Measurements from ENCODE around the gene SERPINB13. TPM values are rescaled to one million over a fixed set of nuclear protein-coding genes. Genes with fewer than 3 reads are reported as not detected.

The SERPINB13 gene
- polyA plus RNA-seq, 1 donor (not counting 4 experiments of a cell fraction or from before 2014, with no cell fraction given), result 44.6 TPM

DNA sequence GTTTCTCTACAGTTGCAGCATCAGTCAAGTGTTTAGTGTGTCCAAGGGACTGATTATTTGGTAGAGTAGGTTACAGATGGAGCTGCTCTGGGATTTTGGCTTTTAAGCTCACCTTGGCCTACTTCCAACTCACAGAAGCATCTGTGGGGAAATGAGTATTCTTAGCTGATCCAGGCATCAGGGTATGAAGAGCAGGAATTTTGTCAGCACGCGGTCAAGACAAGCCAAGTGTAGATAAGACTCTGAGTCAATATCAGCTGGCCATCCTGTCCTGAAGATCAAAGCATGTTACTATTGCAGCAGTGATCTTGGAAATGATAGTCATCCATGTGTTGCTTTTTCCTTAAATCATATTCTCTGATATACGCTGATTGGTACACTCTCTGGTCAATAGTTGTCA is 32.5 kb downstream of the SERPINB13 start:
- no peak overlapping the region for H3K9ac ChIP-seq (ENCODE audit: control insufficient read depth, extremely low read depth, insufficient read depth, low read length)
- no peaks in the 10 kb centered on the region for H3K9me3 ChIP-seq (ENCODE audit: control insufficient read depth, low read depth, low read length)
- H4K20me1 ChIP-seq (ENCODE audit: control insufficient read depth, extremely low read depth, insufficient read depth, low read length), result no peaks in the 10 kb centered on the region
- no peaks in the 10 kb centered on the region for H3K36me3 ChIP-seq (ENCODE audit: control insufficient read depth in 2 of 2, extremely low read depth in 1 of 2, insufficient read depth in 2 of 2, low read length in 2 of 2)
- H3K27me3 ChIP-seq (ENCODE audit: control insufficient read depth, extremely low read depth, insufficient read depth, low read length), result no peaks in the 10 kb centered on the region
- no peaks in the 10 kb centered on the region for H3K79me2 ChIP-seq (ENCODE audit: control insufficient read depth, insufficient read depth, low read length)
- no peak overlapping the region for H2AFZ ChIP-seq (ENCODE audit: control insufficient read depth, low read length)
- H3K4me2 ChIP-seq (ENCODE audit: control insufficient read depth, extremely low read depth, insufficient read depth, low read depth, low read length), result no peak overlapping the region
- no peak for TF ChIP-seq EZH2 (IDR thresholded peaks at IDR 0.05; ENCODE audit: low read length)
- TF ChIP-seq, protein P1, sequence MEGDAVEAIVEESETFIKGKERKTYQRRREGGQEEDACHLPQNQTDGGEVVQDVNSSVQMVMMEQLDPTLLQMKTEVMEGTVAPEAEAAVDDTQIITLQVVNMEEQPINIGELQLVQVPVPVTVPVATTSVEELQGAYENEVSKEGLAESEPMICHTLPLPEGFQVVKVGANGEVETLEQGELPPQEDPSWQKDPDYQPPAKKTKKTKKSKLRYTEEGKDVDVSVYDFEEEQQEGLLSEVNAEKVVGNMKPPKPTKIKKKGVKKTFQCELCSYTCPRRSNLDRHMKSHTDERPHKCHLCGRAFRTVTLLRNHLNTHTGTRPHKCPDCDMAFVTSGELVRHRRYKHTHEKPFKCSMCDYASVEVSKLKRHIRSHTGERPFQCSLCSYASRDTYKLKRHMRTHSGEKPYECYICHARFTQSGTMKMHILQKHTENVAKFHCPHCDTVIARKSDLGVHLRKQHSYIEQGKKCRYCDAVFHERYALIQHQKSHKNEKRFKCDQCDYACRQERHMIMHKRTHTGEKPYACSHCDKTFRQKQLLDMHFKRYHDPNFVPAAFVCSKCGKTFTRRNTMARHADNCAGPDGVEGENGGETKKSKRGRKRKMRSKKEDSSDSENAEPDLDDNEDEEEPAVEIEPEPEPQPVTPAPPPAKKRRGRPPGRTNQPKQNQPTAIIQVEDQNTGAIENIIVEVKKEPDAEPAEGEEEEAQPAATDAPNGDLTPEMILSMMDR (optimal IDR thresholded peaks at IDR 0.05 in 1 of 3, IDR thresholded peaks at IDR 0.05 in 1 of 3, conservative IDR thresholded peaks at IDR 0.05 in 1 of 3; ENCODE audit: extremely low read depth in 1 of 3, insufficient read depth in 2 of 3, low read length in 3 of 3), result no peak
- dilution Hi-C loops (cut with MboI; ENCODE audit: extremely low pct_ligation_motif_present, low sequenced_read_pairs), result no loop called here
- no peak overlapping the region for H3K4me3 ChIP-seq (ENCODE audit: control insufficient read depth in 2 of 3, extremely low read depth in 1 of 3, insufficient read depth in 2 of 3, low read depth in 1 of 3, low read length in 3 of 3)
- no peak for DNase-seq (ENCODE audit: low read depth, low spot score)
- H3K9me1 ChIP-seq (ENCODE audit: control insufficient read depth, extremely low read depth, insufficient read depth, low read length), result no peaks in the 10 kb centered on the region
- no peaks in the 10 kb centered on the region for H3K4me1 ChIP-seq (ENCODE audit: control insufficient read depth, extremely low read depth, insufficient read depth, low read length)
- no peak overlapping the region for H3K27ac ChIP-seq (ENCODE audit: control insufficient read depth, insufficient read depth, low read length)
- no peak for FAIRE-seq

DNA sequence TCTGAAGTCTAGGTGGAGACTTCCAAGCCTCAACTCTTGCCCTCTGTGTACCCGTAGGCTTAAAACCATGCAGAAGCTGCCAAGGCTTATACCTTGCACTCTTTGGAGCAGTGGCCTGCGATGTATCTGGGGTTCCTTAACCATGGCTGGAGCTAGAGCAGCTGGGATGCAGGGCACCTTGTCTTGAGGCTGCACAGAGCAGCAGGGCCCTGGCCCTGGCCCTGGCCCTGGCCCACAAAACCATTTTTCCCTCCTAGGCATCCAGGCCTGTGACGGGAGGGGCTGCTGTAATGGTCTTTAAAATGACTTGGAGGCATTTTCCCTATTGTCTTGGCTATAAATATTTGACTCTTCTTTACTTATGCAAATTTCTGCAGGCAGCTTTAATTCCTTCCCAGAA is 37.7 kb downstream of the SERPINB13 start:
- dilution Hi-C loops (cut with MboI; ENCODE audit: extremely low pct_ligation_motif_present, low sequenced_read_pairs), result no loop called here
- Histone ChIP-seq H3K27ac (ENCODE audit: control insufficient read depth, insufficient read depth, low read length) (no peak overlapping the region), H3K4me1 (ENCODE audit: control insufficient read depth, extremely low read depth, insufficient read depth, low read length) (no peaks in the 10 kb centered on the region), H3K9ac (ENCODE audit: control insufficient read depth, extremely low read depth, insufficient read depth, low read length) (no peak overlapping the region), H4K20me1 (ENCODE audit: control insufficient read depth, extremely low read depth, insufficient read depth, low read length) (no peaks in the 10 kb centered on the region), H3K4me2 (ENCODE audit: control insufficient read depth, extremely low read depth, insufficient read depth, low read depth, low read length) (no peak overlapping the region), H3K79me2 (ENCODE audit: control insufficient read depth, insufficient read depth, low read length) (no peaks in the 10 kb centered on the region), H3K9me1 (ENCODE audit: control insufficient read depth, extremely low read depth, insufficient read depth, low read length) (no peaks in the 10 kb centered on the region), H3K27me3 (ENCODE audit: control insufficient read depth, extremely low read depth, insufficient read depth, low read length) (no peaks in the 10 kb centered on the region), H3K4me3 (ENCODE audit: control insufficient read depth in 2 of 3, extremely low read depth in 1 of 3, insufficient read depth in 2 of 3, low read depth in 1 of 3, low read length in 3 of 3) (no peak overlapping the region), H3K36me3 (ENCODE audit: control insufficient read depth in 2 of 2, extremely low read depth in 1 of 2, insufficient read depth in 2 of 2, low read length in 2 of 2) (no peaks in the 10 kb centered on the region), H3K9me3 (ENCODE audit: control insufficient read depth, low read depth, low read length) (peaks cover 4% of the 10 kb centered on the region), H2AFZ (ENCODE audit: control insufficient read depth, low read length) (no peak overlapping the region)
- FAIRE-seq, result no peak
- TF ChIP-seq, protein P1 (optimal IDR thresholded peaks at IDR 0.05 in 1 of 3, IDR thresholded peaks at IDR 0.05 in 1 of 3, conservative IDR thresholded peaks at IDR 0.05 in 1 of 3; ENCODE audit: extremely low read depth in 1 of 3, insufficient read depth in 2 of 3, low read length in 3 of 3), result no peak
- no peak for TF ChIP-seq EZH2 (IDR thresholded peaks at IDR 0.05; ENCODE audit: low read length)
- no peak for DNase-seq (ENCODE audit: low read depth, low spot score)

Measured in keratinocyte (primary cell).